ENCODE results near the gene MRPS35.
A peak's percentile ranks its signal among the peaks of the same experiment; 100 is the strongest.
"Not testable (repeated sequence)": the region's sequence is repeated elsewhere in the genome, so short reads cannot be mapped to it uniquely, and the experiment has no call there.

The MRPS35 gene

DNA sequence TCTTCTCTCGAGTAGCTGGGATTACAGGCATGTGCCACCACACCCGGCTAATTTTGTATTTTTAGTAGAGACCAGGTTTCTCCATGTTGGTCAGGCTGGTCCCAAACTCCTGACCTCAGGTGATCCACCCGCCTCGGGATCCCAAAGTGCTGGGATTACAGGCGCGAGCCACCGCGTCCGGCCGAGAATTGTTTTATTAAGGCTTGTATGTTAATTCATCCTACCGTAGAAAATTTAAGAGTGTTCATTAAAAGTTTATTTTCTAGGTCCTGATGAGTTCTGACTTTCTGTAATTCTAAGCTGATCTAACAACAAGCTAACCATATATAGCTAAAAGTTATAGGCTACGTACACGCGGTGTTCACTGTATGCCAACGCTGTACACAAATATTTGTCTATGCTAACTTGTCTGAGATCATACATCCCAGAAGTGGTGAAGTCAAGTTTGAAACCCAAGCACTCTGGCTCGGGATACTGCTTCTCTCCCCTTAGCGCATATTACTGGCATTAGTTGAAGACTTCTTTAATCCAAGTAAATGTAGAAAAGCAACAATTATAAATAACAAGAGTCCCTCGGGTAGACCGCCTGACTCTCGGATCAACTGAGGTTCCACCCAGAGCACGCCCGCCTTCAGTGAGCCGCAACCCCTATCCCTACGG lies 570 bp upstream of the MRPS35 start:
- DNase-seq, result peak in 1 of 2 experiments; percentile 38

- no peak for DNase-seq
Measured at GRCh38 chr12:27711317-27711682, 668 bp downstream of the MRPS35 start.

GRCh38 chr12:27711967-27712366 lies 1.3 kb downstream of the MRPS35 start:
- DNase-seq, result no peak

DNA sequence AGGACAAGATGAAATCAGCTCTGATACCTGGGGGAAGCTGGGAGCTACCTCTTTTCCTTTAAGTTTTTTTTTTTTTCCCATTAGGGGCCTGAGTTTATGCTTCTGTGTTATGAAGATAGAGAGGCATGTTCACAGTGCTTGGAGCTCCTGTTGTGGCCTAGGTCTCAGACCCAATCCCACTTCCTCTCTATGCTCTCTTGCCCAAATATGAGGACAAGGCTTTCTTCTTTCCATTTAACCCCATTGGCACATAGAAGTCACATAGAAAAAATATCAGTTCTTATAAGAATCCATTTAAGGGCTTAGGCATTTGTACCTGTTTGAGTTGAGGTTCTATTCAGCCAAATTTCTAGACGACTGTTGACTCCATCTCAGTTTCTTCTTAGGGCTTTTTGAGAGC lies 12.6 kb downstream of the MRPS35 start:
- no peak for DNase-seq

- DNase-seq, result no peak
Measured at GRCh38 chr12:27730097-27730588, 19.5 kb downstream of the MRPS35 start.

- peak in 1 of 2 experiments; percentile 14 for DNase-seq
Measured at GRCh38 chr12:27732281-27732680, 21.6 kb downstream of the MRPS35 start.

DNA sequence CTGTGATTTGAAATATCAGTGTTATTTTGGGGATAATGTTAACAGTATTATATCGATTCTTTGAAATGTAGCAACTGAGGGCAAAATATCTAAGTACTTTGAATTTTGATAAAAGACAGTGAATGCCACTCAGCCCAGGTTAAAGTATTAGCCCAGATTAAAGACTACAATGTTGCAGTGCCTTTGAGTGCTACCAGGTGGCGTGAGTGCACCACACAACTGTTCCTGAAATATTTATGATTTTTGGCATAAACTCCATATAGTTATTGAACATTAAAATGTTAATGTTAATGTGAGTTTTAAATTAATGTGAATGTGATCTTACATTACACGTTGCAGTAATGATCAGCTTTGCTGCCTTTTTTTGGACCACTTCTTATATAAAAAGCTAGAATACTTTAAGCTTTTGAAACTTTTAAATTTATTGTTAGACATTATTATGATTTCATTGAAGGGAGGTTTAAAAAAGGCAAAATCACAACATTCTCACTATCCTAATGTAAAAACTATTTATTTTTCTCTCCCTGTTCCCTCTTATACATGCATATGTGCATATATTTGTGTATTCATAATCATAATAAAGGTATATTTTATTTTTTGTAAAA lies 22.5 kb downstream of the MRPS35 start:
- DNase-seq, result peak in 1 of 2 experiments; percentile 23

DNA sequence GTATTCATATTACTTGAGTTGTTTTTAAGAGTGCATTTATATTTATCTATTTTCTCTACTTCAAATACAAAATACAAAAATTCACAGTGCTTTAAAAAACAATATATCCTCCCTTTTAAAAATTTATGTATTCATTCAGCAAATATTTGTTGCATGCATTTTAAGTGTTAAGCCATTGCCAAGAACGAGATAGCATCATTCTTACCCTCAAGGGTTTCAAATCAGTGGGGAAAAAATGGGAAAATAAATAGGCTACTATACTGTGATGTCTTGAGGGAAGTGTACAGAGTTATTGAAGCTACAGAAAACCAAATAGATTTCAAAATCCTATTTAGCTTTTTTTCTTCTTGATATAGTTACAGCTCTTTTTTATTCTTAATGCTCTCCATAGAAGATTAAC lies 23.2 kb downstream of the MRPS35 start:
- no peak for DNase-seq

DNA sequence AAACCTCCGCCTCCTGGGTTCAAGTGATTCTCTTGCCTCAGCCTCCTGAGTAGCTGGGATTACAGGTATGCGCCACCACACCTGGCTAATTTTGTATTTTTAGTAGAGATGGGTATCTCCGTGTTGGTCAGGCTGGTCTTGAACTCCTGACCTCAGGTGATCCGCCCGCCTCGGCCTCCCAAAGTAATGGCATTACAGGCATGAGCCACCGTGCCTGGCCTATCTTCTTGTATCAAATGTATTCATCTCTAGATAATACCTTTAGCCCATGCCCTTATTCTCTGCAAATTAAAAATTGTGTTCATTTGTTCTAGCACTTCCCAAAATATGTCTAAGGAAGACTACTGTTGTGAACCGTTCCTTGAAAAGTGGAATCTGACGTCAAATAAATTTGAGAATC lies 23.7 kb downstream of the MRPS35 start:
- not testable (repeated sequence) for DNase-seq

DNA sequence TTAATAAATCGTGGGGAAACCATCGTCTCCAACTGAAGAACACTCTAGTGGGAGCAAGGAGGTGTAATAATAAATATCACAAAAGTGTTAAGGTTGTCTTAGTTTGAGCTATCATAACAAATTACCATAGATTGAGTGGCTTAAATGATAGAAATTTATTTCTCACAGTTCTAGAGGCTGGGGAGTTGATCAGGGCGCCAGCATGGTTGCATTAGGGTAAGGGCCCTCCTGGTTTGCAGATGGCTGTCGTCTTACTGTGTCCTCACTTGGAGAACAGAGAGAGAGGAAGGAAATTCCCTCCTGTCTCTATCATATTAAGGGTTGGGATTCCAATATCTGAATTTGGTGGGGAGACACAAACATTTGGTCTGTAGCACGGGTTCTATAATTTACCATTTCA lies 33.0 kb downstream of the MRPS35 start:
- DNase-seq, result no peak

GRCh38 chr12:27745734-27746133 lies 35.1 kb downstream of the MRPS35 start:
- not testable (repeated sequence) for DNase-seq

DNA sequence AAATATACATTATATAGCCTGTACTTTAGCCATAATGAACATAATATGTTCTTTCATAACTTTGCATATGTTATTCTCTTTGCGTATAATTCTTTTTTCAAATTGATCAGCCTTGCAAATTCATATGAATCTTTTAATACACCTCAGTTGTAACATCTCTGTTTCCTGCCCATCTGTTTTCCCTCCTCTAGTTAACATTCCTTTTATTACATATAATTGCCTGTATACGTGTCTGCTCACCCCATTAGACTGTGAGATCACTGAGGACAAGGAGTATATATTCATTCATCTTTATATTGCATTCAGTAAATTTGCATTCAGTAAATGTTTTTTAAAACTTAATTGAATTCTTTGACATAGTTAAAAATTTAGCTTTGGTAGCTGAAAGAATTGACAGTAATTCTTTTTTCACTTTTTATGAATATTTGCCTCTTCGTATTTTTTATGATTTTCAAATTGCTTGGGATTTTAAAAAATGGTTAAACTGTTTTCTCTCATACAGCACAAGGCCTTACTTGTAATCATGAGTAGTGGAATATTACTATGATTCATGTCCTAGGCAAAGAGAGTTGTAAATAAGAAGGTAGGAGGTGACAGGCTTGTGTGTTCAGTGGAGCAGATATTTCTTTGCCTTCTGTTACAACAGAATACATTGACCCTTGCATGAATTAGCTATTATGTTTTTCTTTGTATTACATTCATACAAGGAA lies 36.6 kb downstream of the MRPS35 start:
- DNase-seq, result no peak

- peak in 1 of 2 experiments; percentile 26 for DNase-seq
Measured at GRCh38 chr12:27751386-27752047, 40.9 kb downstream of the MRPS35 start.

- no peak for DNase-seq
Measured at GRCh38 chr12:27754795-27755194, 44.2 kb downstream of the MRPS35 start.

- DNase-seq, result no peak
Measured at GRCh38 chr12:27756670-27757195, 46.1 kb downstream of the MRPS35 start.

DNA sequence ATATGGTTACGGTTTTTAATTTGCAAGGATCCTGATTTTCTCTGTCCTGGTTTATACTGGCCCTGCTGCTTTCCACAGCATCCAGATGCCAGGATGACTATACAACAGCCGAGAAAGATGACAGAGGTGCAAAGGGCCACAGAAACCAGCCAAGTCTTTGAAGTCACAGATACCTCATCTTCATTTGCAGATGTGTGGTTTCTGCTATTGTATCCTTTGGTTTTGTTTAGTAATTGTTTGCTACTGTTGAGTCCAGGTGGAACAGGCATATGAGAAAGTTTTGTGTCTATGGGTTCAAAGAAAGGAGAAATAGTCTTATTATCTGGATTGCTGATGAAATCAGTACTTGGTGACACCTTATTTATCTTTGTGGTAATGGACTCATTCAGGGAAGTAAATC lies 52.1 kb downstream of the MRPS35 start:
- DNase-seq, result no peak

DNA sequence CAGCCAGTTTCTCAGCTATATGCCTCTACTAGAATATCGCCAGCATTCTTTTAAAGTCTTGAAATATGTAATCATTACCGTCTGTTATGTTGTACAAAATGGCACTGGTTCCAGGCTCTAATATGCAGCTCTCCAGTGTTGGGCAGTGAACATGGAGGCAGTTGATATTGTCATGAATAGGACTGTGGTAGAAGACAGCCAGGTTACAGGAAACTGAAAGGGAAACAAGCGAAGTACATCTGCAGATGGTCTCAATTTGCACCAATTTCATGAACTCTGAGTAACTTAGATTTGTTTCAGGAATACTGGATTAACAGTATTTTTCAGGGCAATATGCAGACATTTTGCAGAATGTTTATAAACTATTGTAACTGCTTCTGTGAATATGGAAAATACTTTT lies 56.0 kb downstream of the MRPS35 start:
- no peak for DNase-seq

DNA sequence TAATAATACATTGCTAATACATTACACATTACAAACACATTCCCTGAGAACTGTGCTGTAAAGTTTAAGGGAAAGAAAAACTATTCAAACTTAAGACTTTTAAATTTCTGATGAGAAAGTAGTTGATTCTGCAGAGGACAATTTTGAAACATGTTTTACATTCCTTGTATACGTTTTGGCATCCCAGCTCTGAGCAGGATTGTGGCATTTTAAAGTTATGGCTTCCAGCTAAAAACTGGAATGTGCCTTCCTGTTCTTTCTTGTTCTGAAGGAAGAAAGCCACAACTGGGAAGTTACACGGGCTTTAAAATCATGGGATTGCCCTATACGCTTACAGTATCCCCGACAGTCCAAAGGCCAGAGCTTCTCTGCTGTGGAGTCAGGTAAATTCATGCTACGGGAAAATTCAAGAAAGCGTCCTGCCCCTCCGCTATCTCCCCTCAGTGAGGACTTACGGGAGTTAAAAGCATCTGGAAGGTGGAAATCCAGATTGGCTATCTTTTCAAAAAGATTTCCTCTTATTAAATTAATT lies 58.6 kb downstream of the MRPS35 start:
- no peak for DNase-seq

DNA sequence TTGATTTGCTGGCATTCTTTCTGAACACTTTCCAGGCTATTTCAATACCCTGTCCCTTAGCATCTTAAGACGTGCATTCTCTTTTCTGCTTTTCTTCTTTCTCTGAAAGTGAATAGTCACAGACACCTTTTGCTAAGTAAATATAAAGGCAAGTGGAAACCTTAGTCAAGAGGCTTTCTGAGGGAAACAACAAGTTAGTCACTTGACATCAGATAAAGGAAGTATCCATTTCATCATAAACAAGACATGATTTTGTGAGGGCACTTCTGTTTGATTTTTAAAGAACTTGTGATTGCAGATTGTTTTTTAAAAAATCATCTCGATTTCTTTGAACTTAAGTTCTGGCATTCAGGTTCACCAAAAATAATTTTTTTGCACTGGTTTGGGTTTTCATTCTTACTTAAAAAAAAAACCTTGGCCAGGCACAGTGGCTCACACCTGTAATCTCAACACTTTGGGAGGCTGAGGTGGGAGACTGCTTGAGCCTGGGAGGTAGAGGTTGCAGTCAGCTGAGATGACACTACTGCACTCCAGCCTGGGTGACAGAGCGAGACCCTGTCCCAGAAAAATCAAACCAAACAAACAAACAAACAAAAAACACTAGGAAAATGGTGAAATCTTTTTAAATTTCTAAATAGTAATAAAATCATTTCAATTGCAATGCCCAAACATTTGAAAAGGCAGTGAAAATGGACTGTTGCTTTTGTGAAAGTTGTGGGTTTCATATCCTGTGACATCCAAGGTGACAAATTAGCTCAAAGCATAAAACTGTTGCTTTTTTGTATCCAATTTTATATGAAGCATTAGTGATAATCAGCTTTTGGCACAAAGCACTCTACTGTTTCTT lies 61.1 kb downstream of the MRPS35 start:
- DNase-seq, result no peak

GRCh38 chr12:27772328-27773049 lies 61.9 kb downstream of the MRPS35 start:
- no peak for DNase-seq

GRCh38 chr12:27777141-27777540 lies 66.5 kb downstream of the MRPS35 start:
- DNase-seq, result no peak
